Lower leg skin (tissue), 3 donors: Measurements from ENCODE around the gene CELF2.

Source experiments
- CTCF ChIP-seq, 3 donors: fragments of 450-650 bp; IDR thresholded peaks; one replicate each; pipeline ENCODE4 v1.5.1; 2016; ENCODE audit warnings: antibody characterized with exemption in 3 of 3, mild to moderate bottlenecking in 3 of 3, moderate library complexity in 2 of 3
- POLR2A ChIP-seq, 2 donors: fragments of 450-650 bp; IDR thresholded peaks; one replicate each; pipeline ENCODE4 v1.6.1; 2016 to 2017; ENCODE audit warnings: antibody characterized with exemption in 2 of 2, mild to moderate bottlenecking in 1 of 2, moderate library complexity in 1 of 2

GRCh38 chr10:11095374-11095801, 77.7 kb downstream of the CELF2 start:
- TF ChIP-seq CTCF (IDR thresholded peaks at IDR 0.05) (no peak), POLR2A (IDR thresholded peaks at IDR 0.05) (no peak)
